Testis (tissue), 2 donors: ENCODE results near the gene C1QTNF8.

Experiments
- POLR2A ChIP-seq: fragments of 450-650 bp; IDR thresholded peaks from one replicate; pipeline ENCODE4 v1.6.1; 2017; ENCODE audit warnings: antibody characterized with exemption, mild to moderate bottlenecking, moderate library complexity
- TF ChIP-seq, protein P1 (sequence below), 3 experiments: fragments of 450-650 bp in 2 of 3; fragments of 200-600 bp in 1 of 3; sonication (generic) in 1 of 3; IDR thresholded peaks; one replicate each; pipeline ENCODE4 v1.5.1; 2016 to 2019; ENCODE audit warnings: antibody characterized with exemption in 3 of 3, mild to moderate bottlenecking in 2 of 3, moderate library complexity in 1 of 3

DNA sequence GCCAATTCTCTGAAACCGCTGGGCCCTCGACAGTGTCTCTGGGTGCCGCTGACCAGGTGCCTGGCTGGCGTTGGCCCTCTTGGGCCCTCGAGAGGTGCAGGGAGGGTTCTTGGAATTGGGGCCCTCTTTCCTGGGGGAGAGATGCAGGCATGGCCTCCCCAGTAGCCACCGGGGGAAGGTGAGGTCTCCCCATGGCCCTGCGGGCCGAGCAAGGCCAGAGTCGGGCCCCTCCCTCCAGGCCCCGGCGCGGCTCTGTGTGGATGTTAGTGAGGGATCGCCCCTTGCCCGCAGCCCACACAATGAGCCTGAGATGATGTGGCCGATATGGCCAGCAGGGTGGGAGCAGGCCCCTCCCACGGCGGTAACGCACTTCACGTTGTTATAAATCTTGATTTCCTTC lies 23.1 kb upstream of the C1QTNF8 start:
- TF ChIP-seq, protein P1, sequence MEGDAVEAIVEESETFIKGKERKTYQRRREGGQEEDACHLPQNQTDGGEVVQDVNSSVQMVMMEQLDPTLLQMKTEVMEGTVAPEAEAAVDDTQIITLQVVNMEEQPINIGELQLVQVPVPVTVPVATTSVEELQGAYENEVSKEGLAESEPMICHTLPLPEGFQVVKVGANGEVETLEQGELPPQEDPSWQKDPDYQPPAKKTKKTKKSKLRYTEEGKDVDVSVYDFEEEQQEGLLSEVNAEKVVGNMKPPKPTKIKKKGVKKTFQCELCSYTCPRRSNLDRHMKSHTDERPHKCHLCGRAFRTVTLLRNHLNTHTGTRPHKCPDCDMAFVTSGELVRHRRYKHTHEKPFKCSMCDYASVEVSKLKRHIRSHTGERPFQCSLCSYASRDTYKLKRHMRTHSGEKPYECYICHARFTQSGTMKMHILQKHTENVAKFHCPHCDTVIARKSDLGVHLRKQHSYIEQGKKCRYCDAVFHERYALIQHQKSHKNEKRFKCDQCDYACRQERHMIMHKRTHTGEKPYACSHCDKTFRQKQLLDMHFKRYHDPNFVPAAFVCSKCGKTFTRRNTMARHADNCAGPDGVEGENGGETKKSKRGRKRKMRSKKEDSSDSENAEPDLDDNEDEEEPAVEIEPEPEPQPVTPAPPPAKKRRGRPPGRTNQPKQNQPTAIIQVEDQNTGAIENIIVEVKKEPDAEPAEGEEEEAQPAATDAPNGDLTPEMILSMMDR (IDR thresholded peaks at IDR 0.05) = no peak
- no peak for TF ChIP-seq POLR2A
